ENCODE data around the gene CLCN3. TPM values are rescaled to one million over a fixed set of nuclear protein-coding genes. Genes with fewer than 3 reads are reported as not detected.

Gene CLCN3
- total and polyA plus RNA-seq, 12 donors = 11.9 to 106 (median 61.5) TPM

- no peaks in the 10 kb centered on the region for H3K9me3 ChIP-seq (replicated peaks in 1 of 3)
- peak overlapping the region in 1 of 5 donors; percentile 97 for H3K27ac ChIP-seq
- no peak for DNase-seq
- intact Hi-C loops (cut with DNase I) = loop anchor here in 1 of 2 donors (10.0 kb wide), 1 partner anchor 426 kb away; no protein-coding TSS in a partner anchor
- WGBS, 4 donors = 83 to 92% (median 90%) methylated on average over 4 of the region's 4 CpGs
- H3K4me3 ChIP-seq = peak overlapping the region in 1 of 4 donors; percentile 57
- H3K27me3 ChIP-seq = no peaks in the 10 kb centered on the region
- peaks cover 16 to 26% of the 10 kb centered on the region in 2 donors for H3K4me1 ChIP-seq (replicated peaks in 1 of 2)
- no peaks in the 10 kb centered on the region for H3K36me3 ChIP-seq (replicated peaks in 1 of 2)
- TF ChIP-seq, protein P1, sequence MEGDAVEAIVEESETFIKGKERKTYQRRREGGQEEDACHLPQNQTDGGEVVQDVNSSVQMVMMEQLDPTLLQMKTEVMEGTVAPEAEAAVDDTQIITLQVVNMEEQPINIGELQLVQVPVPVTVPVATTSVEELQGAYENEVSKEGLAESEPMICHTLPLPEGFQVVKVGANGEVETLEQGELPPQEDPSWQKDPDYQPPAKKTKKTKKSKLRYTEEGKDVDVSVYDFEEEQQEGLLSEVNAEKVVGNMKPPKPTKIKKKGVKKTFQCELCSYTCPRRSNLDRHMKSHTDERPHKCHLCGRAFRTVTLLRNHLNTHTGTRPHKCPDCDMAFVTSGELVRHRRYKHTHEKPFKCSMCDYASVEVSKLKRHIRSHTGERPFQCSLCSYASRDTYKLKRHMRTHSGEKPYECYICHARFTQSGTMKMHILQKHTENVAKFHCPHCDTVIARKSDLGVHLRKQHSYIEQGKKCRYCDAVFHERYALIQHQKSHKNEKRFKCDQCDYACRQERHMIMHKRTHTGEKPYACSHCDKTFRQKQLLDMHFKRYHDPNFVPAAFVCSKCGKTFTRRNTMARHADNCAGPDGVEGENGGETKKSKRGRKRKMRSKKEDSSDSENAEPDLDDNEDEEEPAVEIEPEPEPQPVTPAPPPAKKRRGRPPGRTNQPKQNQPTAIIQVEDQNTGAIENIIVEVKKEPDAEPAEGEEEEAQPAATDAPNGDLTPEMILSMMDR (IDR thresholded peaks at IDR 0.05) = no peak
- TF ChIP-seq POLR2A (IDR thresholded peaks at IDR 0.05) = no peak
Observed at GRCh38 chr4:169618986-169619385, 1.4 kb upstream of the CLCN3 start.

DNA sequence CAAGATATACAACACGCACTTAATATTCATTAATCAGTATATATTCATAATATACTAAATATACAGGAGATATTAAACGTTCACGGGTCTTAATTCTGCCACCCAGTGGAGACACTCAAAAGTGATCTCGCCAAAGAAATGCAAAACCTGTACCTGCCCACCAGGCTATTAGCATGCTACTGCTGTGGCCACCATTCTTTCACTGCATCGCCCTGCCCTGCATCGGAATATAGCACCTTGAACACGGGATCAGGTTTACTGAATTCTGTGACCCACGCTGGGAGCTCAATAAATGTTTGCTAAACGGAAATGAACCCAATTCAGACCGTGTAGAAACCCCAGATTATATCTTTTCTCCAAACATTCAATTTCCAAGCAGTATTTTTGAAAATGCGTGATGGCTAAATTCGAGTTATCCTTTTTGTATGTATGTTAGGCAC is 840 bp upstream of the CLCN3 start:
- H3K27me3 ChIP-seq = no peaks in the 10 kb centered on the region
- H3K4me1 ChIP-seq (replicated peaks in 1 of 2) = peaks cover 16 to 26% of the 10 kb centered on the region in 2 donors
- DNase-seq = peak; percentile 37 to 72 (median 54)
- peak overlapping the region; percentile 81 to 97 (median 93) for H3K27ac ChIP-seq
- no peaks in the 10 kb centered on the region for H3K9me3 ChIP-seq (replicated peaks in 1 of 3)
- intact Hi-C loops (cut with DNase I) = loop anchor here in 1 of 2 donors (10.0 kb wide), 1 partner anchor 425 kb away; no protein-coding TSS in a partner anchor
- peak overlapping the region; percentile 1 to 96 (median 54) for H3K4me3 ChIP-seq
- no peaks in the 10 kb centered on the region for H3K36me3 ChIP-seq (replicated peaks in 1 of 2)
- no peak for TF ChIP-seq POLR2A (IDR thresholded peaks at IDR 0.05)
- TF ChIP-seq, protein P1 (IDR thresholded peaks at IDR 0.05) = peak; percentile 30 to 72 (median 58)
- WGBS, 4 donors = 1 to 2% (median 2%) methylated on average over 11 to 12 of the region's 12 CpGs

GRCh38 chr4:169620880-169621248 is 486 bp downstream of the CLCN3 start:
- Histone ChIP-seq H3K4me1 (replicated peaks in 1 of 2) (peaks cover 16 to 26% of the 10 kb centered on the region in 2 donors), H3K27ac (peak overlapping the region; percentile 81 to 98 (median 95)), H3K9me3 (replicated peaks in 1 of 3) (no peaks in the 10 kb centered on the region), H3K4me3 (peak overlapping the region; percentile 21 to 96 (median 44)), H3K36me3 (replicated peaks in 1 of 2) (no peaks in the 10 kb centered on the region), H3K27me3 (no peaks in the 10 kb centered on the region)
- intact Hi-C loops (cut with DNase I) = loop anchor here in 1 of 2 donors (5.0 kb wide), 1 partner anchor 36 kb away; no protein-coding TSS in a partner anchor
- DNase-seq = peak in 6 of 7 donors; percentile 30 to 73 (median 39)
- 0 to 1% (median 0%) methylated on average over 14 of the region's 14 CpGs for WGBS, 4 donors
- TF ChIP-seq, protein P1 (IDR thresholded peaks at IDR 0.05) = no peak
- TF ChIP-seq POLR2A (IDR thresholded peaks at IDR 0.05) = no peak

GRCh38 chr4:169621731-169622492 is 1.5 kb downstream of the CLCN3 start:
- 4 to 8% (median 7%) methylated on average over 6 of the region's 6 CpGs for WGBS, 4 donors
- H3K4me1 ChIP-seq (replicated peaks in 1 of 2) = peaks cover 16 to 30% of the 10 kb centered on the region in 2 donors
- peak in 1 of 7 donors; percentile 14 for DNase-seq
- H3K27me3 ChIP-seq = no peaks in the 10 kb centered on the region
- peak overlapping the region in 3 of 5 donors; percentile 21 to 55 (median 54) for H3K27ac ChIP-seq
- H3K9me3 ChIP-seq (replicated peaks in 1 of 3) = no peaks in the 10 kb centered on the region
- no peaks in the 10 kb centered on the region for H3K36me3 ChIP-seq (replicated peaks in 1 of 2)
- peak overlapping the region in 2 of 4 donors; percentile 57 to 96 for H3K4me3 ChIP-seq
- intact Hi-C loops (cut with DNase I) = loop anchor here in 1 of 2 donors (5.0 kb wide), 1 partner anchor 35 kb away; no protein-coding TSS in a partner anchor
- no peak for TF ChIP-seq POLR2A (IDR thresholded peaks at IDR 0.05)
- TF ChIP-seq, protein P1 (IDR thresholded peaks at IDR 0.05) = no peak
